Stimulated activated CD4-positive, alpha-beta T cell treated with anti-CD3 and anti-CD28 coated beads, Interleukin-12 subunit alpha, Interleukin-12 subunit beta, amount 100 ng/mL, for 48 hours (primary cell): ENCODE data around the gene CA6.
"Not testable (repeated sequence)": the region's sequence is repeated elsewhere in the genome, so short reads cannot be mapped to it uniquely, and the experiment has no call there.

Experiments used
- DNase-seq, 3 donors: peaks; one replicate each; pipeline ENCODE4 v3.0.0-alpha.2; 2020; ENCODE audit warnings: low read depth in 2 of 3, low spot score in 1 of 3

The CA6 gene

DNA sequence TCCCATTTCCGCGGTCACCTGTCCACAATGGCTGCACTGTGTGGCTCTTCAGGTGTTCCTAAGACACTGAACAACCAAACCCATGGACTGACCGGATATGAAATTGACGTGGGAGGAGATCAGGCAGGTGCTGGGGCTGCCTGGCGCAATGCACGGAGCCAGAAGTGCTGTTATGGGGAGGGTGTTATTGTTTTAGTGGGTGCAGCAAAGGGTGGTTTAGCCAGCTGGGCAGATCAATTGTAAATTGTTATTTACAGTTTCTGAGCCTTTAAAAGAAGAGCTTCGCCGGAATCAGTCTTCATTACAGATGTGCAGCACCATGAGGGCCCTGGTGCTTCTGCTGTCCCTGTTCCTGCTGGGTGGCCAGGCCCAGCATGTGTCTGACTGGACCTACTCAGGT, at the start of gene CA6:
CA6 (plus strand) TSS at position 301 of the 400 bp plus-strand sequence; CDS start at position 320, 19 bp downstream.
- DNase-seq: no peak

- not testable (repeated sequence) for DNase-seq
These were observed 48.9 kb upstream of the CA6 start for GRCh38 chr1:8896775-8897174.

DNA sequence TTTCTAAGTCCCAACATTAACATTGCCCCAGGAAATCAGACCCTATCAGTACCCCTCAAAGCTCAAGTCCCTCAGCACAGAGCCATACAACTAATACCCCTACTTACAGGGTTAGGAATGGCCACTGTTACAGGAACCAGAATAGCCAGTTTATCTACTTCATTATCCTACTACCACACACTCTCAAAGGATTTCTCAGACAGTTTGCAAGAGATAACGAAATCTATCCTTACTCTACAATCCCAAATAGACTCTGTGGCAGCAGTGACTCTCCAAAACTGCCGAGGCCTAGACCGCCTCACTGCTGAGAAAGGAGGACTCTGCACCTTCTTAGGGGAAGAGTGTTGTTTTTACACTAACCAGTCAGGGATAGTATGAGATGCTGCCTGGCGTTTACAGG, 48.2 kb upstream of the CA6 start:
- DNase-seq: not testable (repeated sequence)

GRCh38 chr1:8898418-8898817, 47.2 kb upstream of the CA6 start:
- DNase-seq: not testable (repeated sequence)

DNA sequence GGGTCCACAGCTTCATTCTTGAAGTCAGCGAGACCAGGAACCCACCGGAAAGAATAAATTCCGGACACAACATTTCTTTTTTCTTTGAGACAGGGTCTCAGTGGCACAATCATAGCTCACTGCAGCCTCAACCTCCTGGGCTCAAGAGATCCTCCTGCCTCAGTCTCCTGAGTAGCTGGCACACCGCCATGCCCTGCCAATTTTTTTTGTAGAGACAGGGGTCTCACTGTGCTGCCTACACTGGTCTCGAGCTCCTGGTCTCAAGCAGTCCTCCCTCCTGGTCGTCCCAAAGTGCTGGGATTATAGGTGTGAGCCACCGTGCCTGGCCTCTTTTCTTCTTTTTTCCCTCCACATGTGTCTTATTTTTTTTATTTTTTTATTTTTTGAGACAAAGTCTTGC, 46.6 kb upstream of the CA6 start:
- no peak for DNase-seq

GRCh38 chr1:8900684-8901083, 45.0 kb upstream of the CA6 start:
- not testable (repeated sequence) for DNase-seq

GRCh38 chr1:8902765-8903164, 42.9 kb upstream of the CA6 start:
- DNase-seq: no peak

GRCh38 chr1:8903410-8903809, 42.3 kb upstream of the CA6 start:
- DNase-seq: no peak

DNA sequence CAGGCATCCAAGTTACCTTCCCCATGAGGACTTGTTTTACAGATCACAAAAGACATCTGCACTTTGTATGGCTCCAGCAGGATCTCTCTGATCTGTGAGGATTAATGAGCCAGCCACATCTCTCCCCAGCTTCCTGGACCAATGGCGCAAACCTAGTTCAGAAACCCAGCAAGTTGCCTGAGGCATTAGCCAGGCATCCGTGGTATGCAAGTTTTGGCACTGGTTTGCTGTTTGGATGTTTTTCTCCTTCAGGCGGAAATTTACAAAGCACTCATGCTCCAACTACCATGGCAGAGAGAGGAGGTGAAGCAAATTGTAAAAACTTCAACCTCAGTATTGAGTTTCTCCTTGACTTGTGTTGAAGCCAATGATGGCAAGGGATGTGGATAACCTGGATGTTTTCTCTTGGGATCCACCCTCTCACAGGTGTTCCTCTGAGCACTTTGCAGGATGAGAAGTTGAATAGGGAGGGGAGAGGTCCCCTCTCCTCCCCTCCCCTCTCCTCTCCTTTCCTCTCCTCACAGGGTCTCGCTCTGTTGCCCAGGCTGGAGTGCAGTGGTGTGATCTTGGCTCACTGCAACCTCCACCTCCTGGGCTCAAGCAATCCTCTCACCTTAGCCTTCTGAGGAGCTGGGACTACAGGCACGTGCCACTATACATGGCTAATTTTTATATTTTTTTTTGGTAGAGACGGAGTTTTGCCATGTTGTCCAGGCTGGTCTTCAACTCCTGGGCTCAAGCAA, 41.6 kb upstream of the CA6 start:
- no peak for DNase-seq

GRCh38 chr1:8905582-8906191, 40.0 kb upstream of the CA6 start:
- DNase-seq: no peak

- DNase-seq: no peak
These were observed 37.1 kb upstream of the CA6 start for GRCh38 chr1:8908388-8909151.

- DNase-seq: no peak
These were observed 35.3 kb upstream of the CA6 start for GRCh38 chr1:8910331-8910730.

DNA sequence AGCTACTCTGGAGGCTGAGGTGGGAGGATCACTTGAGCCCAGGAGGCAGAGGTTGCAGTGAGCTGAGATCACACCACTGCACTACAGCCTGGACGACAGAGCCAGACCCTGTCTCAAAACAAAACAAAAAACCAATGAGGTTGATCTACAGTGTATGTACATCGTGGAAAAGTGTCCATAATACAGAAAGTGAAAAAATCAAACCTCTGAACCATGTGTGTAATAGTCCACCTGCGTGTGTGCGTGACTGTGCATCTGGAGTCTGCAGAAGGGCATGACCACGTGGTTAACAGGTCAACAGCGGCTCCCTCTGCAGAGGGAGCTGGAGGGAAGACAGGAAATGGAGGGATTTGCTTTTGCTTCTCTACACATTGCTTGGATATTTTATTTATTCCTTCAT, 34.8 kb upstream of the CA6 start:
- no peak for DNase-seq

- no peak for DNase-seq
These were observed 34.0 kb upstream of the CA6 start for GRCh38 chr1:8911416-8912309.

GRCh38 chr1:8913457-8913856, 32.2 kb upstream of the CA6 start:
- DNase-seq: no peak

DNA sequence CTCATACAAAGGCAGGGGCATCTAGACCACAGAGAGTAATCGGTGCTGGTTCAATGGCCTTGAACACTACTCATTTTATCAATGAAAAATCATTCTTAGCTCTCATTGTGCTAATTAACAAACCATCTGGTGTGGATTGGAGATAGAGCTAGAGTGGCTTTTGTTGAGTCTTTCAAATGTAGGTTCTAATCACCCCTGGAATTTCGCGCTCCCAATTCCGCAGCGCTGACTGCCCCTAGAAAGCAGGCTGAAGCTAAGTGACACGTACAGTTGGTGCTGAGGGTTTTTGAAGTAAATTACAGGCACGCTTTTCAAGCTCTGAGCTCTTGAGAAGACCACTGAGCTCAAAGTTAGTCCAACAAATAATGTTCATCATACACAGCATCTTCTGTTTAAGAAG, 31.2 kb upstream of the CA6 start:
- DNase-seq: no peak

- no peak for DNase-seq
These were observed 30.2 kb upstream of the CA6 start for GRCh38 chr1:8915446-8915845.

- DNase-seq: not testable (repeated sequence)
These were observed 28.1 kb upstream of the CA6 start for GRCh38 chr1:8917536-8917935.

- no peak for DNase-seq
These were observed 22.7 kb upstream of the CA6 start for GRCh38 chr1:8922962-8923361.

DNA sequence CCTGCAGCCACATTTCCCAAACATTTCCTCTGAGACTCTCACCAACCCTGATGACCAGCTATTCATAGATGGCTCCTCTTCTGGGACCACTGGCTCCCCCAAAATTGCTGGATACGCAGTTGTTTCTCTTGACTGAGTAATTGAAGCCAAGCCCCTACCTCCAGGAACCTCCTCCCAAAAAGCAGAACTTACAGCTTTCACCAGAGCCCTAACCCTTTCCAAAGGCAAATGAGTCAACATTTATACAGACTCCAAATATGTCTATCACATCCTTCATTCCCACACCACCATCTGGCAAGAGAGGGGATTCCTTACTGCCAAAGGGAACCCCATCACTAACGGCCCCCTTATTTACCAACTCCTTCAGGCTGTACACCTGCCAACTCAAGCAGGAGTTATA, 20.3 kb upstream of the CA6 start:
- no peak for DNase-seq

DNA sequence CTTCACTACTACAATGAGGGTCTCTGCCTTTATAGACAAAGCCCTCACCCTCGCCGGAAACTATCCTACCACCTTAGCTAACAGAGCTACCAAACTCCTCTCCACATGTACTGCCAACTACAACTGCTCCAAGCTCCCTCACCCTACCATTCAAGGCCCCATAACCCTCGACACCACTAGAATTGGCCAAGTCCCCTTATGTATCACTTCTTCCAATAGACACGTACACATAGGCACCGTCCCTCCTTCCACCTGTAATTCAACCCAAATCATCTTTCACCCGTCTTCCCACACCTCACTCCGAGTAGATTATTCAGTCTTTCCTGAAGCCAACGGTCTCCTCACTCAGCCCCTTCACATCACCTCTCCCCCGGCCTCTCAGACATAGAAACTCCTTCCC, 19.7 kb upstream of the CA6 start:
- no peak for DNase-seq
